Kidney (tissue), 14 donors: ENCODE measurements around the gene RERE. TPM values are rescaled to one million over a fixed set of nuclear protein-coding genes. Genes with fewer than 3 reads are reported as not detected.
A peak's percentile ranks its signal among the peaks of the same experiment; 100 is the strongest.

Experiments
- DNase-seq, 5 donors: peaks; one replicate each; pipeline ENCODE4 v3.0.0-alpha.2; 2013 to 2020
- FAIRE-seq: peaks from 2 replicates; lab custom pipeline; 2012; peaks lifted over from hg19 to GRCh38; lab: Jason Lieb, UNC
- H3K27ac ChIP-seq, 2 donors: one replicate each; pipeline ENCODE4 v1.7.0; 2013; ENCODE audit warnings: low read depth in 2 of 2, low read length in 2 of 2, inconsistent platforms in 1 of 2
- H3K27me3 ChIP-seq: one replicate; pipeline ENCODE4 v1.7.1; 2013; ENCODE audit warnings: low read length, inconsistent platforms; ENCODE audit not compliant: control insufficient read depth, insufficient read depth
- H3K36me3 ChIP-seq, 3 donors: one replicate each; pipeline versions ENCODE4 v1.7.0 to v1.7.1; 2013; ENCODE audit warnings: low read length in 3 of 3, control low read depth in 1 of 3, inconsistent platforms in 1 of 3; ENCODE audit not compliant: insufficient read depth in 3 of 3, control insufficient read depth in 2 of 3
- H3K4me1 ChIP-seq, 3 donors: one replicate each; pipeline versions ENCODE4 v1.7.0 to v1.7.1; 2013; ENCODE audit warnings: low read length in 3 of 3, inconsistent platforms in 1 of 3, low read depth in 1 of 3; ENCODE audit not compliant: control insufficient read depth in 2 of 3, insufficient read depth in 2 of 3
- H3K4me3 ChIP-seq, 3 donors: one replicate each; pipeline versions ENCODE4 v1.7.0 to v1.8.1; 2013; ENCODE audit warnings: low read length in 3 of 3, control low read depth in 1 of 3, inconsistent platforms in 1 of 3
- H3K9ac ChIP-seq, 3 donors: one replicate each; pipeline versions ENCODE4 v1.7.0 to v1.7.1; 2013; ENCODE audit warnings: low read length in 3 of 3, control low read depth in 1 of 3, inconsistent platforms in 1 of 3
- H3K9me3 ChIP-seq, 3 donors: one replicate each; pipeline versions ENCODE4 v1.7.0 to v1.7.1; 2013; ENCODE audit warnings: low read length in 3 of 3, control low read depth in 1 of 3, inconsistent platforms in 1 of 3; ENCODE audit not compliant: control insufficient read depth in 2 of 3, insufficient read depth in 1 of 3
- CTCF ChIP-seq: IDR thresholded peaks from 3 replicates; pipeline ENCODE4 v1.5.1; 2012; ENCODE audit warnings: mild to moderate bottlenecking, moderate library complexity, borderline replicate concordance; ENCODE audit not compliant: insufficient read depth; ENCODE audit errors: extremely low read depth
- intact Hi-C: fragments of 100-400 bp; cut with DNase I; formaldehyde crosslinking; loops from one replicate; pipeline ENCODE4 v1.11.1; 2022
- polyA plus RNA-seq: library from polyadenylated mRNA; stranded (reverse); fragments of 350-450 nt; fragmentation: Illumina TruSeq; extraction: RNeasy Lipid Tissue Mini Kit (QIAGEN cat#74804); gene quantifications from one replicate; pipeline ENCODE4 v1.2.3, GENCODE V29; 2014; ENCODE audit warnings: low read depth, low replicate concordance; ENCODE audit not compliant: insufficient read depth
- total RNA-seq: library from RNA; stranded (reverse); fragmentation: NEBNext Ultra II Directional; extraction: Animal tissue kit (Norgen Biotek cat#: 25700); gene quantifications from one replicate; pipeline ENCODE4 v1.2.1, GENCODE V29; 2021
- donor health status: control.
- donor health status: control.
- donor health status: control.
- donor health status: control.
- donor health status: control.
- donor health status: DM: yes; HTN: yes; CAD: no.
- donor health status: Normal renal cell carcinoma (clear cell type).

Gene RERE
- total and polyA plus RNA-seq, 2 donors from 2014 or later = 37.2 to 176 TPM

GRCh38 chr1:8430476-8430875 is 387.0 kb downstream of the RERE start:
- FAIRE-seq = no peak
- intact Hi-C loops = no loop called here
- Histone ChIP-seq H3K9me3 (no peaks in the 10 kb centered on the region), H3K4me3 (no peak overlapping the region), H3K27ac (no peak overlapping the region), H3K36me3 (no peaks in the 10 kb centered on the region), H3K4me1 (peaks cover 0 to 22% (median 21%) of the 10 kb centered on the region in 3 donors), H3K9ac (peak overlapping the region in 1 of 3 donors; percentile 1), H3K27me3 (no peaks in the 10 kb centered on the region)
- TF ChIP-seq CTCF = no peak
- no peak for DNase-seq

- Histone ChIP-seq H3K27ac (peak overlapping the region in 1 of 2 donors; percentile 25), H3K27me3 (no peaks in the 10 kb centered on the region), H3K36me3 (no peaks in the 10 kb centered on the region), H3K9me3 (no peaks in the 10 kb centered on the region), H3K4me1 (peaks cover under 1 to 28% (median 27%) of the 10 kb centered on the region in 3 donors), H3K4me3 (no peak overlapping the region), H3K9ac (no peak overlapping the region)
- TF ChIP-seq CTCF = no peak
- intact Hi-C loops = no loop called here
- no peak for FAIRE-seq
- DNase-seq = no peak
These were observed 387.8 kb downstream of the RERE start for GRCh38 chr1:8429549-8430110.

GRCh38 chr1:8428441-8428840 is 389.0 kb downstream of the RERE start:
- Histone ChIP-seq H3K9ac (no peak overlapping the region), H3K36me3 (no peaks in the 10 kb centered on the region), H3K27ac (peak overlapping the region in 1 of 2 donors; percentile 7), H3K9me3 (no peaks in the 10 kb centered on the region), H3K27me3 (no peaks in the 10 kb centered on the region), H3K4me3 (no peak overlapping the region), H3K4me1 (peaks cover 4 to 31% (median 31%) of the 10 kb centered on the region in 3 donors)
- TF ChIP-seq CTCF = no peak
- DNase-seq (no peak), FAIRE-seq (no peak)
- intact Hi-C loops = no loop called here

GRCh38 chr1:8427986-8428385 is 389.5 kb downstream of the RERE start:
- no peak overlapping the region for H3K9ac ChIP-seq
- no peak for FAIRE-seq
- H3K27ac ChIP-seq = no peak overlapping the region
- H3K36me3 ChIP-seq = no peaks in the 10 kb centered on the region
- DNase-seq = no peak
- H3K4me3 ChIP-seq = no peak overlapping the region
- intact Hi-C loops = no loop called here
- H3K27me3 ChIP-seq = no peaks in the 10 kb centered on the region
- H3K9me3 ChIP-seq = no peaks in the 10 kb centered on the region
- TF ChIP-seq CTCF = no peak
- H3K4me1 ChIP-seq = peaks cover 4 to 31% (median 31%) of the 10 kb centered on the region in 3 donors
